ELR (cell line): Measurements from ENCODE around the gene VPS35L.

Experiments used
- DNase-seq: peaks from one replicate; pipeline ENCODE4 v3.0.0-alpha.2; 2015; ENCODE audit warnings: low read depth

The VPS35L gene

GRCh38 chr16:19589771-19590302 lies 34.3 kb downstream of the VPS35L start:
- no peak for DNase-seq

- DNase-seq = peak; percentile 85
These were observed 39.7 kb downstream of the VPS35L start for GRCh38 chr16:19595043-19595767.

- no peak for DNase-seq
These were observed 43.5 kb downstream of the VPS35L start for GRCh38 chr16:19598805-19599510.

- peak; percentile 38 for DNase-seq
These were observed 44.6 kb downstream of the VPS35L start for GRCh38 chr16:19599968-19600716.

GRCh38 chr16:19601083-19601976 lies 45.8 kb downstream of the VPS35L start:
- DNase-seq = peak; percentile 43

GRCh38 chr16:19604911-19605310 lies 49.4 kb downstream of the VPS35L start:
- DNase-seq = no peak

- no peak for DNase-seq
These were observed 50.2 kb downstream of the VPS35L start for GRCh38 chr16:19605701-19606100.

GRCh38 chr16:19607616-19608280 lies 52.2 kb downstream of the VPS35L start:
- DNase-seq = no peak

GRCh38 chr16:19609359-19609758 lies 53.9 kb downstream of the VPS35L start:
- no peak for DNase-seq

- DNase-seq = no peak
These were observed 54.7 kb downstream of the VPS35L start for GRCh38 chr16:19610200-19610599.

GRCh38 chr16:19613834-19614233 lies 58.3 kb downstream of the VPS35L start:
- DNase-seq = peak; percentile 40

GRCh38 chr16:19616241-19616640 lies 60.7 kb downstream of the VPS35L start:
- no peak for DNase-seq

GRCh38 chr16:19618876-19619275 lies 63.4 kb downstream of the VPS35L start:
- DNase-seq = no peak

GRCh38 chr16:19621445-19621844 lies 65.9 kb downstream of the VPS35L start:
- no peak for DNase-seq

GRCh38 chr16:19625039-19625438 lies 69.5 kb downstream of the VPS35L start:
- DNase-seq = no peak

GRCh38 chr16:19636436-19637267 lies 81.1 kb downstream of the VPS35L start:
- DNase-seq = no peak

GRCh38 chr16:19639986-19640421 lies 84.5 kb downstream of the VPS35L start:
- no peak for DNase-seq

- no peak for DNase-seq
These were observed 87.0 kb downstream of the VPS35L start for GRCh38 chr16:19642501-19642900.

GRCh38 chr16:19644877-19645276 lies 89.4 kb downstream of the VPS35L start:
- no peak for DNase-seq

GRCh38 chr16:19645557-19645981 lies 90.1 kb downstream of the VPS35L start:
- DNase-seq = no peak
